Neural crest cell (in vitro differentiated cells): ENCODE results near the gene PRSS38. TPM values are rescaled to one million over a fixed set of nuclear protein-coding genes. Genes with fewer than 3 reads are reported as not detected.

Experiments used
- DNase-seq: peaks from one replicate; pipeline ENCODE4 v3.0.0; 2021; ENCODE audit warnings: low read depth, mixed read lengths, low spot score
- H3K27ac Mint-ChIP-seq: one replicate; pipeline ENCODE4 v1.8.0; 2021; ENCODE audit warnings: mild to moderate bottlenecking, mixed read lengths; ENCODE audit not compliant: unreplicated experiment
- H3K27me3 Mint-ChIP-seq: 2 replicates; pipeline ENCODE4 v1.8.0; 2021; ENCODE audit warnings: low read depth, mild to moderate bottlenecking, mixed read lengths
- H3K36me3 Mint-ChIP-seq: 2 replicates; pipeline ENCODE4 v1.8.0; 2021; ENCODE audit warnings: low read depth, mild to moderate bottlenecking, mixed read lengths
- H3K4me1 Mint-ChIP-seq: 2 replicates; pipeline ENCODE4 v1.8.0; 2021; ENCODE audit warnings: mixed read lengths
- H3K4me3 Mint-ChIP-seq: one replicate; pipeline ENCODE4 v1.8.0; 2021; ENCODE audit warnings: mild to moderate bottlenecking, mixed read lengths
- H3K9me3 Mint-ChIP-seq: 2 replicates; pipeline ENCODE4 v1.8.0; 2021; ENCODE audit warnings: mixed read lengths
- CTCF ChIP-seq: fragments of 200-600 bp; sonication (generic); conservative IDR thresholded peaks from 2 replicates; pipeline ENCODE4 v1.5.0; 2021; ENCODE audit warnings: antibody characterized with exemption, mild to moderate bottlenecking
- total RNA-seq: library from RNA; stranded (reverse); gene quantifications from 2 replicates; pipeline ENCODE4 v1.2.1, GENCODE V29; 2021

PRSS38 gene
- total RNA-seq, 1 donor from 2014 or later: not detected

GRCh38 chr1:227849251-227849650, 33.8 kb downstream of the PRSS38 start:
- Mint-ChIP-seq H3K27ac (no peak overlapping the region), H3K4me3 (no peak overlapping the region), H3K27me3 (no peaks in the 10 kb centered on the region), H3K9me3 (peaks cover 8% of the 10 kb centered on the region), H3K36me3 (no peaks in the 10 kb centered on the region), H3K4me1 (no peaks in the 10 kb centered on the region)
- DNase-seq: no peak
- TF ChIP-seq CTCF: no peak

- Mint-ChIP-seq H3K9me3 (peaks cover 6% of the 10 kb centered on the region), H3K4me1 (peaks cover 6% of the 10 kb centered on the region), H3K36me3 (no peaks in the 10 kb centered on the region), H3K27me3 (no peaks in the 10 kb centered on the region), H3K27ac (no peak overlapping the region), H3K4me3 (no peak overlapping the region)
- DNase-seq: no peak
- no peak for TF ChIP-seq CTCF
Measured at GRCh38 chr1:227854189-227854588, 38.7 kb downstream of the PRSS38 start.

- no peaks in the 10 kb centered on the region for H3K27me3 Mint-ChIP-seq
- H3K4me1 Mint-ChIP-seq: peaks cover 6% of the 10 kb centered on the region
- no peak overlapping the region for H3K4me3 Mint-ChIP-seq
- no peak for DNase-seq
- H3K9me3 Mint-ChIP-seq: peaks cover 5% of the 10 kb centered on the region
- H3K27ac Mint-ChIP-seq: no peak overlapping the region
- no peak for TF ChIP-seq CTCF
- H3K36me3 Mint-ChIP-seq: no peaks in the 10 kb centered on the region
Measured at GRCh38 chr1:227855687-227856086, 40.2 kb downstream of the PRSS38 start.

GRCh38 chr1:227856147-227856858, 40.8 kb downstream of the PRSS38 start:
- Mint-ChIP-seq H3K4me1 (peaks cover 6% of the 10 kb centered on the region), H3K4me3 (no peak overlapping the region), H3K27me3 (no peaks in the 10 kb centered on the region), H3K27ac (no peak overlapping the region), H3K9me3 (peaks cover 5% of the 10 kb centered on the region), H3K36me3 (no peaks in the 10 kb centered on the region)
- TF ChIP-seq CTCF: no peak
- no peak for DNase-seq

- Mint-ChIP-seq H3K27ac (no peak overlapping the region), H3K27me3 (peaks cover 9% of the 10 kb centered on the region), H3K4me1 (no peaks in the 10 kb centered on the region), H3K4me3 (no peak overlapping the region), H3K36me3 (no peaks in the 10 kb centered on the region), H3K9me3 (peaks cover 6% of the 10 kb centered on the region)
- no peak for DNase-seq
- TF ChIP-seq CTCF: no peak
Measured at GRCh38 chr1:227864882-227865281, 49.4 kb downstream of the PRSS38 start.
